Measurements from ENCODE around the gene OR2A14.
"Not testable (repeated sequence)": the region's sequence is repeated elsewhere in the genome, so short reads cannot be mapped to it uniquely, and the experiment has no call there.

OR2A14 gene

GRCh38 chr7:144110272-144110671 is 12.7 kb upstream of the OR2A14 start:
- Histone ChIP-seq H3K4me3 (ENCODE audit: low read depth in 1 of 2, low read length in 1 of 2) (no peak overlapping the region), H3K27me3 (no peaks in the 10 kb centered on the region), H3K4me1 (ENCODE audit: control insufficient read depth in 1 of 2, insufficient read depth in 1 of 2, low read depth in 1 of 2, low read length in 1 of 2) (no peaks in the 10 kb centered on the region), H3K27ac (no peak overlapping the region), H3K9me3 (no peaks in the 10 kb centered on the region), H3K36me3 (no peaks in the 10 kb centered on the region)
- no peak for TF ChIP-seq CTCF (IDR thresholded peaks at IDR 0.05)

- H3K9me3 ChIP-seq: no peaks in the 10 kb centered on the region
- no peaks in the 10 kb centered on the region for H3K27me3 ChIP-seq
- H3K4me3 ChIP-seq (ENCODE audit: low read depth in 1 of 2, low read length in 1 of 2): no peak overlapping the region
- H3K4me1 ChIP-seq (ENCODE audit: control insufficient read depth in 1 of 2, insufficient read depth in 1 of 2, low read depth in 1 of 2, low read length in 1 of 2): no peaks in the 10 kb centered on the region
- H3K36me3 ChIP-seq: no peaks in the 10 kb centered on the region
- H3K27ac ChIP-seq: no peak overlapping the region
- no peak for TF ChIP-seq CTCF (IDR thresholded peaks at IDR 0.05)
Observed at GRCh38 chr7:144113651-144114050, 9.3 kb upstream of the OR2A14 start.

GRCh38 chr7:144118341-144118740 is 4.6 kb upstream of the OR2A14 start:
- Histone ChIP-seq H3K36me3 (no peaks in the 10 kb centered on the region), H3K27me3 (no peaks in the 10 kb centered on the region), H3K9me3 (no peaks in the 10 kb centered on the region), H3K4me3 (ENCODE audit: low read depth in 1 of 2, low read length in 1 of 2) (no peak overlapping the region), H3K27ac (no peak overlapping the region), H3K4me1 (ENCODE audit: control insufficient read depth in 1 of 2, insufficient read depth in 1 of 2, low read depth in 1 of 2, low read length in 1 of 2) (no peaks in the 10 kb centered on the region)
- TF ChIP-seq CTCF (IDR thresholded peaks at IDR 0.05): no peak

GRCh38 chr7:144127714-144128334 is 4.8 kb downstream of the OR2A14 start:
- H3K27ac ChIP-seq: no peak overlapping the region
- H3K27me3 ChIP-seq: no peaks in the 10 kb centered on the region
- H3K9me3 ChIP-seq: no peaks in the 10 kb centered on the region
- H3K4me3 ChIP-seq (ENCODE audit: low read depth in 1 of 2, low read length in 1 of 2): no peak overlapping the region
- H3K36me3 ChIP-seq: no peaks in the 10 kb centered on the region
- H3K4me1 ChIP-seq (ENCODE audit: control insufficient read depth in 1 of 2, insufficient read depth in 1 of 2, low read depth in 1 of 2, low read length in 1 of 2): no peaks in the 10 kb centered on the region
- TF ChIP-seq CTCF (IDR thresholded peaks at IDR 0.05): peak; percentile 32

- H3K9me3 ChIP-seq; H3K27ac ChIP-seq; H3K4me1 ChIP-seq (ENCODE audit: control insufficient read depth in 1 of 2, insufficient read depth in 1 of 2, low read depth in 1 of 2, low read length in 1 of 2); H3K27me3 ChIP-seq; H3K4me3 ChIP-seq (ENCODE audit: low read depth in 1 of 2, low read length in 1 of 2); H3K36me3 ChIP-seq: not testable (repeated sequence)
Observed at GRCh38 chr7:144129601-144130000, 6.6 kb downstream of the OR2A14 start.

- no peaks in the 10 kb centered on the region for H3K4me1 ChIP-seq (ENCODE audit: control insufficient read depth in 1 of 2, insufficient read depth in 1 of 2, low read depth in 1 of 2, low read length in 1 of 2)
- H3K36me3 ChIP-seq: no peaks in the 10 kb centered on the region
- no peak for TF ChIP-seq CTCF (IDR thresholded peaks at IDR 0.05)
- H3K4me3 ChIP-seq (ENCODE audit: low read depth in 1 of 2, low read length in 1 of 2): no peak overlapping the region
- no peak overlapping the region for H3K27ac ChIP-seq
- H3K9me3 ChIP-seq: no peaks in the 10 kb centered on the region
- H3K27me3 ChIP-seq: no peaks in the 10 kb centered on the region
Observed at GRCh38 chr7:144130730-144131129, 7.8 kb downstream of the OR2A14 start.

Data from neutrophil (primary cell).